ENCODE measurements around the gene SMPD4.
"Not testable (repeated sequence)": the region's sequence is repeated elsewhere in the genome, so short reads cannot be mapped to it uniquely, and the experiment has no call there.

The SMPD4 gene

DNA sequence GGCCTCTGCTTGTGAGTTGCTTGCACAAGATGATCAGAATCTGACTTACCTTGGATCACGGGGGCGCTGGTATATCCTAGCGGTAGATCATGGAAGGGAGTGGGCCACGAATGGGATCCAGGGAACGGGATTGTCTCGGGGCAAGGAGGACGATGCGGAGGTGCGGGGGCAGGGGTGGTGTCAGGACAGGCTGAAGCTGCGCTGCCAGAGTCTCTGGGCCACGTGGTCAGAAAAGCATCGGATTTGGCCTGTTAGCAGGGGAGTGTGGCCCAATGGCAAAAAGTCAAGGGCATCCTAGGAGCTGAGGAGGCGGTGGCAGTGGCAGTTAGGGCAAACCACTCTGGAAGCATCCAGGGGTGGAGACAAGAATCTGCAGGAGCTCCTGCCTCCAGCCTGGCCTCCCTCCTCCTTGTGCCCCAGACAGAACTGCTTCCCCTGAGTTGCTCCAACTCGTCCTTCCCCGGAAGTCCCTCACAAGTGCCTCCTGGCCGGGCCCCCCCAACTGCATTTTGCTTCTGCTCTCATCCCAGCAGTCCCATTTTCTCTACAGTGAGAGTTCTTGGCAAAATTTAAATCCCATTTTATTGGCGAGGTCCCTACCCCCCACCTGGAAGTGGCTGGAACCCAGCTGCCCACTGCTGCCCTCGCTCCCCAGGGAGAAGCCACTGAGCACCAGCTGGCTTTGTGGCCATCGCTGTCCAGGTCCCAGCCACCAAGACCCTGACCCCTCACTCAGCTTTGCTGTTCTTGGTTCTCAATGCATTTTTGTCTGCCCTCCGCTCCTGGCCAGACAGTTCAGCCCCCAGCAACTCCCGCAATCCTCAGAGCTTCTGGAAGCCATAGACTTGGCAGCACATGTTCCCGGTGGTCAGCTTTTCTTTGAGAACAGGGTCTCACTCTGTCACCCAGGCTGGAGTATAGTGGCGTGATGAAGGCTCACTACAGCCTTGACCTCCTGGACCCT lies 30.9 kb downstream of the SMPD4 start:
- Histone ChIP-seq H3K27me3 (replicated peaks) (no peaks in the 10 kb centered on the region), H3K36me3 (replicated peaks) (peaks cover 12% of the 10 kb centered on the region), H3K27ac (no peak overlapping the region), H3K4me3 (ENCODE audit: low read depth, low read length) (no peak overlapping the region)
- in situ Hi-C loops (cut with HindIII; ENCODE audit: low pct_ligation_motif_present, low sequenced_read_pairs), result no loop called here
- TF ChIP-seq, protein P1, sequence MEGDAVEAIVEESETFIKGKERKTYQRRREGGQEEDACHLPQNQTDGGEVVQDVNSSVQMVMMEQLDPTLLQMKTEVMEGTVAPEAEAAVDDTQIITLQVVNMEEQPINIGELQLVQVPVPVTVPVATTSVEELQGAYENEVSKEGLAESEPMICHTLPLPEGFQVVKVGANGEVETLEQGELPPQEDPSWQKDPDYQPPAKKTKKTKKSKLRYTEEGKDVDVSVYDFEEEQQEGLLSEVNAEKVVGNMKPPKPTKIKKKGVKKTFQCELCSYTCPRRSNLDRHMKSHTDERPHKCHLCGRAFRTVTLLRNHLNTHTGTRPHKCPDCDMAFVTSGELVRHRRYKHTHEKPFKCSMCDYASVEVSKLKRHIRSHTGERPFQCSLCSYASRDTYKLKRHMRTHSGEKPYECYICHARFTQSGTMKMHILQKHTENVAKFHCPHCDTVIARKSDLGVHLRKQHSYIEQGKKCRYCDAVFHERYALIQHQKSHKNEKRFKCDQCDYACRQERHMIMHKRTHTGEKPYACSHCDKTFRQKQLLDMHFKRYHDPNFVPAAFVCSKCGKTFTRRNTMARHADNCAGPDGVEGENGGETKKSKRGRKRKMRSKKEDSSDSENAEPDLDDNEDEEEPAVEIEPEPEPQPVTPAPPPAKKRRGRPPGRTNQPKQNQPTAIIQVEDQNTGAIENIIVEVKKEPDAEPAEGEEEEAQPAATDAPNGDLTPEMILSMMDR (IDR thresholded peaks at IDR 0.05; ENCODE audit: low read depth, low read length, missing control alignments), result no peak
- DNase-seq, result no peak

DNA sequence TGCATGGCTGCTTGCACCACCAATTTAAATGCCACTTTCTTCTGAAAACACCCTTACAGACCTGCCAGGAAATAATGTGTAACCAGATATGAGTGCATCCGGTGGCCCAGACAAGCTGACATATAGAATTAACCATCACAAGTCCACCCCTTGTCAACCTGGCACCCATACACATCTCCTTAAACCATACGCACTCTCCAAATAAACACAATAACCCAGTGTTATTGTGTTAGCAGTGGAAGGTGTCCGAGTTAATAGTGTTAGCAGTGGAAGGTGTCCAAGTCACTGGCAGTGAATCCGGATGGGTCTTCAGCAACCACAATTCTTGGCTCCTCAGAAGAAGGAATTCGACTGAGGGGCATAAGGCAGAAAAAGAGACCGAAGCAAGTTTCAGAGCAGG lies 32.9 kb downstream of the SMPD4 start:
- H3K36me3 ChIP-seq (replicated peaks); H3K27me3 ChIP-seq (replicated peaks); in situ Hi-C loops (cut with HindIII; ENCODE audit: low pct_ligation_motif_present, low sequenced_read_pairs); H3K27ac ChIP-seq; DNase-seq; H3K4me3 ChIP-seq (ENCODE audit: low read depth, low read length): not testable (repeated sequence)

DNA sequence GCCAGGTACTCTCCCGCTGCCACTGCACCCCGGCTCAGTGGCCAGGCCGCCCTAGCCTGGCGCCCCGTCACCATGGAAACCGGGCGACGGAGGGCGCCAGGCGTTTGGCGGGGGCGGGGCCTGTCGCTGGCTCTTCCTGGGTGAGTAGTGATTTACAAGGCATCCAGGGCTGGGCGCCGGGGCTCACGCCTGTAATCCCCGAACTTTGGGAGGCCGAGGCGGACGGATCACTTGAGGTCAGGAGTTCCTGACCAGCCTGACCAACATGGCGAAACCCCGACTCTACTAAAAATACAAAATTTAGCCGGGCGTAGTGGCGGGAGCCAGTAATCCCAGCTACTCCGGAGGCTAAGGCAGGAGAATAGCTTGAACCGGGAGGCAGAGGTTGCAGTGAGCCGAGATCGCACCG lies 36.4 kb downstream of the SMPD4 start, which contains the start of gene CCDC74B:
CCDC74B (minus strand) TSS at position 107 of the 409 bp plus-strand sequence. CDS start 116 bp downstream, outside the sequence.
- H3K27ac ChIP-seq; H3K36me3 ChIP-seq (replicated peaks); H3K27me3 ChIP-seq (replicated peaks); in situ Hi-C loops (cut with HindIII; ENCODE audit: low pct_ligation_motif_present, low sequenced_read_pairs); DNase-seq: not testable (repeated sequence)
- peak within 1 kb of the TSS; percentile 51 for H3K4me3 ChIP-seq (ENCODE audit: low read depth, low read length)

DNA sequence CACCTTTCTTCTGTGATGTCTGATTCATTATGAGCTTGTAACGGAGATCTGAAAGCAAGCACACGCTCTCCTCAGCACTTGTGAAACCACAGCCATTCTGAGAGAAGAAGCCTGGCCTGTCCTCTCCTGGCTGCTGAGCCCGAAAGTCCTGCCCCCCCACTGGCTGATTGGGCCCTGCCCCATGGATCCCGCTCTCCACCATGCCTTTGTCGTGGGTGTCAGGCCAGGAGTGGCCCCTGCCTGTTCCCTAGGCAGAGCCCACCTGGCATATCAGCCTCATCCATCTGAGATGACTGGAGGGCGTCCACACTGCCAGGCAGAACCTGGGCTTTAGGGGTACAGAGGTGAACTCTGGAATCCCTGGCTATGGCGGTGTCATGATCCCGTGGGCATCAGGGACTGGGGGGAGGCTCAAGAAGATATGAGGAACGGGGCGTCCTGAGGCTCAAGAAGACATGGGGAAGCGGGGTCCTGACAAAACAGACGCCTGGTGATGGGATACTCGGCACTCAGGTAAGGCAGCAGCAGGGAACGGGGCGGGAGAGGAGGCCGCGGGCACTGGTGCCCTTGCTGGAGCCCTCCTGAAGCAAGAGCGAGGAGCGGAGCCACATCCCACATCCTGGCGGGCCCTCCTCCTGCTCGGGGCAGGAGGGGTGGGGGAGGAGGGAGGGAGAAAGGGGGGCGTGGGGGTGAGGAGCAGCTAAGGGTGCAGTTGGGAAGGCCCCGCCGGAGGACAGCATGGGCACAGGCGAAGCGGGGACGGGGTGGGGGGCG lies 37.9 kb downstream of the SMPD4 start:
- H3K27ac ChIP-seq; H3K27me3 ChIP-seq (replicated peaks); in situ Hi-C loops (cut with HindIII; ENCODE audit: low pct_ligation_motif_present, low sequenced_read_pairs); H3K36me3 ChIP-seq (replicated peaks); DNase-seq: not testable (repeated sequence)
- H3K4me3 ChIP-seq (ENCODE audit: low read depth, low read length), result peak overlapping the region; percentile 51

DNA sequence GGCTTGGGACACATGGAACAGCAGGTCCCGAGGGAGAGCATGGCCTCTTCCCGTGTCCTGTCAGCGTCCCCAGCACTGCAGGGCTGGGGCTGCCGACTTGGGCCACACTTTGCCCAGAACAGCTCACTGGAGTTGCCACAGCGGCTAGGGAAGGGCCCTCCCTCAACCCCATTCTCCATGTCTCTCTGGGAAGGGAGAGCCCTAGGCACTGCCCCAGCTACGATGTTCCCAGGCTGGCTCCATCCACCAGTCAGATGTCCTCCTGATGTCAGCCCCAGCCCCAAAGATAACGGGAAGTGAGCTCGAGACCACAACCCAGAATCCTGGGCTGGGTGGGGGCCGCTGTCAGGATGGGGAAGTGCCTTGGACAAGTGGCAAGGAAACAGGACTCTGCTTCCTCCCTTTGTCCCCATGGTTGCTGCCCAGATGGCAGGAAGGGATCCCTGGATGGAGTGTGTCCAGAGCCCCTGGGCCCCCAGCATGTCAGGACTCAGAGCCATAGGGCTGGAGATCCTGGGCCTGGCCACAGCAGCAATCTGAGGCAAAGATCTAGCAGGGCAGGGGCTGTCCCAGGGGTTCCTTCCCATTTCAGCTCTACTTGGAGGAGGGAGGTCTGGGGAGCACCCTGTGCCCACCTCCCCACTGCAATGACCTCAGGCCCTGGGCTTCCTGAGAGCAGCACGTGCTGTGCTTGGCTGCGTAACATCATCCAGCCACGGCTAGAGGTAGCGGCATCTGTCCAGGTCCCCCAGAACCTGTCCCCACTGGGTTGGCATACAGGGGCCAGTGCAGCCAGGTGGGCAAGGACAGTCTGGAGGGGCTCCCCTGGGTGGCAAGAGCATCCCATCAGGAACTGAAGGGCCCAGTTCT lies 38.8 kb downstream of the SMPD4 start:
- H3K4me3 ChIP-seq (ENCODE audit: low read depth, low read length); H3K36me3 ChIP-seq (replicated peaks); in situ Hi-C loops (cut with HindIII; ENCODE audit: low pct_ligation_motif_present, low sequenced_read_pairs); DNase-seq; H3K27ac ChIP-seq; H3K27me3 ChIP-seq (replicated peaks): not testable (repeated sequence)

DNA sequence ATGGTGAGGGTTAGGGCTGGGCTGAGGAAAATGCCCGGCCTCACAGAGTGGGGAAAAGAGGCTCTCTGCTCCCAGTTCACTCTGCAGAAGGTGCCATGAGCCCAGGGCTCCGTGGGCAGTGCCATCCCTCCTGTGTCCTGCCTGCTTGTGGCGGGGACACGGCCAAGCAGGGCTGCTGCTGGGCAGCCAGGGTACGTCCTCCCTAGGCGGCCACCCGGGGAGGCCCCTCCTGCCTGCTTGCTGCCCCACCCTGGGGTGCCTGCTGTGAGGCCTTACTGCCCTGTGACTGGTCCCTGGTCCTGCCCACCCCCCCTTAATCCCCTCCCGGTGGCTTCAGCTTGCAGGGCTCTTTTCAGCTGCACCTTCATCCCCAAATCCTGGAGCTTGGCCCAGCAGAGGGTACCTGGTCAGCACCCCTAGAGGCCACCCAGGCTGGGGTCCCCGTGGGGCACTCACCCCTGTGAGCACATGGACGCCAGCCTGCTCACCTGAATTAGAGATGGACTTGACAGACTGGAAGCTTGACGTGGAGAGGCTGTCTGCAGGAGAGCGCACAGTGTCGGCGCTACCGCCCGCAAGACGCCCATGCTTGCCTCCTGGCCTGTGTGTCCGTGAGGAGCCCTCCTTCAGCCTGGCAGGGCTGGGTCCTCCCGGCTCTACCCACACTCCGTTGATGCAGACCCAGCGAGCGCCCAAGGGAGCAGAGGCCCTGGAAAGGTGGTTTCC lies 39.6 kb downstream of the SMPD4 start:
- H3K27me3 ChIP-seq (replicated peaks); DNase-seq; H3K36me3 ChIP-seq (replicated peaks); H3K27ac ChIP-seq; in situ Hi-C loops (cut with HindIII; ENCODE audit: low pct_ligation_motif_present, low sequenced_read_pairs); H3K4me3 ChIP-seq (ENCODE audit: low read depth, low read length): not testable (repeated sequence)

DNA sequence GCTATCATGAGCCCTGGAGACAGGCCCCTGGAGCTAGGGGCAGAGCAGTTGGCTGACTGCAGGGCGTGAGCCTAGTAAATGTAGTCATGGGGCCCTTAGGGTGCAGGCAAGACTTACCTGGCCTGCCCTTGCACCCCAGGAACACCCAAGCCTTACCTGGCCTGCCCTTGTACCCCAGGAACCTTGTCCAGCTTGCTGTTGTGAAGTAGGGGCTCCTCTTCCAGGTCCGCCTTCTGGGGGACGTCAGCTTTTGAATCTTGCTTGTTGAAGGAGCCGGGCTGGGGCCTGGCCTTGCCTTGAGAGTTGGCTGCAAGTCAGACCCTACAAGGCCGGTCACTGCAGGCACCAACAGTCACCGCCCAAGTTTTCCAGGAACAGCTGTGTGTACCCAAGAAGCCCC lies 40.4 kb downstream of the SMPD4 start:
- H3K27ac ChIP-seq; DNase-seq; H3K36me3 ChIP-seq (replicated peaks); in situ Hi-C loops (cut with HindIII; ENCODE audit: low pct_ligation_motif_present, low sequenced_read_pairs); H3K27me3 ChIP-seq (replicated peaks); H3K4me3 ChIP-seq (ENCODE audit: low read depth, low read length): not testable (repeated sequence)

DNA sequence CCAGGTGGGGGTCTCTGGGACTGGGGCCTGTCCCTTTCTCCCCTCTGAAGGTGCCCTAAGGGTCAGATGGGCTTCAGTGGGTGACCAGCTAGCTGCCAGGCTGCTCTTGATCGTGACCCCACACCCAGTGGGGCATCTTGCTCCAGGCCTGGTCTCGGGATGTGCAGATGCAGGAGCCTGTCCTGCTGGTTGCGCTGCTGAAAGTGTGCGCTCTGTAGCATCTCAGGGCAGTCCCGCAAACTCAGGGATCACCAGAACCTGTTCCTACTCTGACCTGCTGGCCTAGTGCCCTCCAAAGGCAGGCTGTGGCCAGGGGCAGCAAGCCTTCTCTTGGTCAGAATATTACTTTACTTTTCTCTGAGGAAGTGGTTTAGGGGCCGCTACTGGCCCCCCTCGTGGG lies 40.9 kb downstream of the SMPD4 start:
- DNase-seq; in situ Hi-C loops (cut with HindIII; ENCODE audit: low pct_ligation_motif_present, low sequenced_read_pairs); H3K27me3 ChIP-seq (replicated peaks); H3K36me3 ChIP-seq (replicated peaks); H3K4me3 ChIP-seq (ENCODE audit: low read depth, low read length); H3K27ac ChIP-seq: not testable (repeated sequence)

DNA sequence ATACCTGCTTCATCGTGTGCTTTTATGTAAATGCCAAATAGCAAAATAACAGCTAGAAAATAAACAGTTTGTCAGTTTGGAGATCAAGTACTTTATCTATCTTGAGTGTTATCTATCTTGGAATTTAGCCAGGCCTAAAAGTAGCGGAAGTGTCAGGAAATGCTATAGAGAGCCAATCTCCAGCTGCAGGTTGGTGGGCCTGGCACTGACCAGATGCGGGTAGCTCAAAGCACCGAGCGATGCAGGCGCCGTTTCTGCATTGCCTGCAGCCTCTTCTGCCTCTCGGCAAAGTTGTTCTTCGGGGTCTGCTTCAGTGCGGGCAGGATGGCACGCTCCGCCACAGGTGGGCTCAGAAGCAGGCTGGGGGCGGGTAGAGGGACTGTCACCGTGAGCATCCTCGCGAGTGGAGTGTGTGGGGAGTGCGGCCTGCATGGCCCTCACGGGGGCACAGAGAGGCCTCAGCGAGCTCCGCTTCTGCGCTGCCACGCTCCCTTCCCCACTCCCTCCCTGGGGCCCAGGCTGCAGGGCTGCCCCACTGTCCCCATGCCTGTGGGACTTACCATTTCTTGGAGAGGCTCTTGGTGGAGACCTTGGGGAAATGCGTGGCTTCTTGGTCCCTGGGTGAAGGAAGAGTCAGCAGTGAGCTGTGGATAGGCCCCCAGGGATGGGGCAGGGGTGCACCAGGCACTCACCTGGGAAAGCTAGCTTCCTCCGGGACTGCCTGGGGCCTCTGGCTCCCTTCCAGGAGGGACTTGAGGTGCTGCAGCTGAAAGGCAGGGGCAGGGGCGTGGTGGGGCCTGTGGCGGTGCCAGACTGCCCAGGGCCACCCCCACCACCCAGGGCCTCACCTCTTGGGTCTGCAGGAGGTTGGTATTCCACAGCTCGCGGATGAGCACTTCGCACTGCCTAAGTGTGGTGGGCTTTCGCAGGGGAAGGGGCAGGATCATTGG lies 41.8 kb downstream of the SMPD4 start:
- H3K27me3 ChIP-seq (replicated peaks); H3K36me3 ChIP-seq (replicated peaks); DNase-seq; in situ Hi-C loops (cut with HindIII; ENCODE audit: low pct_ligation_motif_present, low sequenced_read_pairs); H3K27ac ChIP-seq; H3K4me3 ChIP-seq (ENCODE audit: low read depth, low read length): not testable (repeated sequence)

DNA sequence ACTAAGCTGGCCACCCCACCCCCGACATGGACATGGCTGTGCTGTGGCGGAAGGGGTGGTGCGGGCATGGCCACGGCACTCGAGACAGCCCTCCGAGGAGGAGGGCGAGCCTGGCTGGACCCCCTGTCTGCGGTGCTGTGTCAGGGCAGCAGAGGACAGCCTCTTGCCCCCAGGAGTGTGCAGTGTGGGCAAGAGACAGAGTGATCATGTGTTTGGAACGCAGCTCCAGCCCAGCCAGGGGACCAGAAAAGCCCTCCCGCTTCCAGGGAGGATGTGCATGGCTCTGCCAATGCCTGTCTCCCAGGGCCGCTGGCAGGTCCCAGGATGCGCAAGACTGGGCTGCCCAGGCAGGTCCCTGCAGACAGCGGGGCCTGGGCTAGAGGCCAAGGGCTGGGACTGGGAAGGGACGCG lies 42.6 kb downstream of the SMPD4 start:
- in situ Hi-C loops (cut with HindIII; ENCODE audit: low pct_ligation_motif_present, low sequenced_read_pairs); DNase-seq; H3K27me3 ChIP-seq (replicated peaks): not testable (repeated sequence)

DNA sequence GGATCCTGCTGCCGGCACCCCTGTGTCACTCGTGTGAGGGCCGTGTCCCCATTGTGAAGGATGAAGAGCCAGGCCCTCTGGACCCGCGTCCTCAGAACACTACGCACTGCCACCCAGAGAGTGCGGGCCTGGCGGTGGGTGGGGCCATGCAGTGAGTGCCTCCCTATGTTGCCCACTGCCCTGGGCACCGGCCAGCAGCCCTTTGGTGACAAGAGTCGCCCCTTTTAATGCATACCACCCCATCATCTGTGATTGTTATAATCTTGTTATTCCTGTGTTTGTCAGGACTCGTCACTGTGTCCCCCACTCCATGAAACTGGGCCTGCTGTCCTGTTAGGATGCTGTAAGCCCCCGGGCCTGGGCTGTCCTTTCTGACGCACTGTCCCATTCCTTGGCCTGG lies 43.1 kb downstream of the SMPD4 start:
- H3K4me3 ChIP-seq (ENCODE audit: low read depth, low read length); H3K27me3 ChIP-seq (replicated peaks); H3K27ac ChIP-seq; in situ Hi-C loops (cut with HindIII; ENCODE audit: low pct_ligation_motif_present, low sequenced_read_pairs); DNase-seq; H3K36me3 ChIP-seq (replicated peaks): not testable (repeated sequence)

More for the DNA sequence above, 42.6 kb downstream of the SMPD4 start:
- H3K36me3 ChIP-seq (replicated peaks); H3K27ac ChIP-seq; H3K4me3 ChIP-seq (ENCODE audit: low read depth, low read length): not testable (repeated sequence)
